Right cardiac atrium (tissue), 5 donors: ENCODE measurements around the gene SRF. TPM values are rescaled to one million over a fixed set of nuclear protein-coding genes. Genes with fewer than 3 reads are reported as not detected.

ENCODE experiments used
- ATAC-seq, 2 donors: fragments of 200-7000 bp; cut with Tn5 transposase; one replicate each; pipeline versions ENCODE4 v1.8.0 to v1.9.1; 2020; ENCODE audit warnings: moderate library complexity in 2 of 2, mild to moderate bottlenecking in 1 of 2
- DNase-seq, 3 donors: peaks; one replicate each; pipeline ENCODE4 v3.0.0-alpha.2; 2020
- H3K27ac ChIP-seq: one replicate; pipeline ENCODE4 v1.5.1; 2013; ENCODE audit warnings: mild to moderate bottlenecking, low read length, control low read depth, moderate library complexity
- H3K27me3 ChIP-seq: one replicate; pipeline ENCODE4 v1.6.1; 2013; ENCODE audit not compliant: control insufficient read depth, insufficient read depth
- H3K4me1 ChIP-seq: one replicate; pipeline ENCODE4 v1.6.1; 2013; ENCODE audit warnings: low read length; ENCODE audit not compliant: control insufficient read depth, insufficient read depth
- H3K4me3 ChIP-seq: one replicate; pipeline ENCODE4 v1.5.1; 2013; ENCODE audit warnings: low read length, control low read depth
- H3K9me3 ChIP-seq: one replicate; pipeline ENCODE4 v1.6.1; 2013; ENCODE audit warnings: low read length; ENCODE audit not compliant: control insufficient read depth
- WGBS: extraction: QIAGEN DNeasy Blood & Tissue Kit; methylation state at CpG from one replicate; pipeline ENCODE4 v1.1.7; 2013; 5-methylcytosine and 5-hydroxymethylcytosine counted together
- intact Hi-C, 4 donors: fragments of 100-400 bp; cut with DNase I; formaldehyde crosslinking; loops; one replicate each; pipeline versions ENCODE4 v1.11.0 to v1.14.0; 2022 to 2023
- polyA plus RNA-seq: library from polyadenylated mRNA; stranded (reverse); fragments of 200-250 nt; gene quantifications from one replicate; pipeline ENCODE4 v1.2.3, GENCODE V29; 2013
- total RNA-seq, 4 donors: library from RNA; stranded (reverse); fragmentation: NEBNext Ultra II Directional; extraction: Animal tissue kit (Norgen Biotek cat#: 25700); gene quantifications; one replicate each; pipeline ENCODE4 v1.2.1, GENCODE V29; 2021
- donor health status: healthy with polysubstance abuse.
- donor health status: DM: no; HTN: yes; CAD: no.
- donor health status: DM: no; HTN: no; CAD: no.
- donor health status: DM: no; HTN: yes; CAD: no; lungs with severe emphysema.
- donor health status: DM: yes; HTN: yes; CAD: no.

Gene SRF
- total and polyA plus RNA-seq, 5 donors: 55.3 to 114 (median 66.4) TPM

- Histone ChIP-seq H3K27me3 (no peaks in the 10 kb centered on the region), H3K4me3 (no peak overlapping the region), H3K4me1 (no peaks in the 10 kb centered on the region), H3K9me3 (no peaks in the 10 kb centered on the region), H3K27ac (no peak overlapping the region)
- intact Hi-C loops: no loop called here
- ATAC-seq: no peak
- 90% methylated on average over 6 of the region's 6 CpGs for WGBS
- DNase-seq: no peak
Observed at GRCh38 chr6:43199912-43200311, 28.8 kb downstream of the SRF start.

DNA sequence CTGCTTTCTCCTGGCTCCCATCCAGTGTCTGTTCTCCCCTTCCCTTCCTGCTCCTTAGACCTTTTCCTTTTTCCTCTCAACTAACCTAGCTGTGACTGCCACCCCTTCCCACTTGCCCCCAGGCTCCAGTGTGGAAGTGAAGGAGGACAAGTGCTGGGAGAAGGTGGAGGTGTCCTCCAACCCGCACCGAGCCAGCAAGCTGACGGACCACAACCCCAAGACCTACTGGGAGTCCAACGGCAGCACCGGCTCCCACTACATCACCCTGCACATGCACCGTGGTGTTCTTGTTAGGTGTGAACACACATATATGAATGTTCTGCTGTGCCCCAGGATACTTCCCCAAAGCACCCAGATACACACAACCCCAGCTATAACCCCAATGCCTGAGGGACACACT is 29.5 kb downstream of the SRF start:
- no peaks in the 10 kb centered on the region for H3K27me3 ChIP-seq
- DNase-seq (no peak), ATAC-seq (no peak)
- no peak overlapping the region for H3K27ac ChIP-seq
- no peaks in the 10 kb centered on the region for H3K9me3 ChIP-seq
- H3K4me1 ChIP-seq: no peaks in the 10 kb centered on the region
- intact Hi-C loops: no loop called here
- WGBS: 88% methylated on average over 6 of the region's 6 CpGs
- H3K4me3 ChIP-seq: no peak overlapping the region

DNA sequence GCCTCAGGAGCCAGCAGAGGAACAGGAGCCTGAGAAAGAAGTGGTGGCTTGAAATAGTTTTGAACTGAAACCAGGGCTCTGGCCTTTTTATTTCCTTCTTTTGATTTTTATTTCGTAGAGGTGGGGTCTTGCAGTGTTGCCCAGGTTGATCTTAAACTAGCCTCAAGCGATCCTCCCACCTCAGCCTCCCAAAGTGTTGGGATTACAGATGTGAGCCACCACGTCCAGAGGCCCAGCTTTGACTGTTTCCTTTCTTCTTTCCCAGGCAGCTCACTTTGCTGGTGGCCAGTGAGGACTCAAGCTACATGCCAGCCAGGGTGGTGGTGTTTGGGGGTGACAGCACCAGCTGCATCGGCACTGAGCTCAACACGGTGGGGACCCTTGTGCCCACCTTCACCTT is 31.4 kb downstream of the SRF start:
- ATAC-seq (no peak), DNase-seq (no peak)
- no peaks in the 10 kb centered on the region for H3K27me3 ChIP-seq
- H3K27ac ChIP-seq: no peak overlapping the region
- no peak overlapping the region for H3K4me3 ChIP-seq
- no peaks in the 10 kb centered on the region for H3K9me3 ChIP-seq
- intact Hi-C loops: no loop called here
- no peaks in the 10 kb centered on the region for H3K4me1 ChIP-seq
- WGBS: 87% methylated on average over 5 of the region's 5 CpGs

- 93% methylated on average over 17 of the region's 17 CpGs for WGBS
- no peak overlapping the region for H3K4me3 ChIP-seq
- ATAC-seq: no peak
- intact Hi-C loops: no loop called here
- no peaks in the 10 kb centered on the region for H3K4me1 ChIP-seq
- DNase-seq: no peak
- H3K27ac ChIP-seq: no peak overlapping the region
- no peaks in the 10 kb centered on the region for H3K9me3 ChIP-seq
- no peaks in the 10 kb centered on the region for H3K27me3 ChIP-seq
Observed at GRCh38 chr6:43203029-43203717, 32.1 kb downstream of the SRF start.

- H3K27me3 ChIP-seq: no peaks in the 10 kb centered on the region
Observed at GRCh38 chr6:43203718-43204095, 32.6 kb downstream of the SRF start.

GRCh38 chr6:43204271-43205105 is 33.4 kb downstream of the SRF start:
- WGBS: 93% methylated on average over 23 of the region's 23 CpGs

More at GRCh38 chr6:43203718-43204095, 32.6 kb downstream of the SRF start:
- no peak for DNase-seq
- no peak overlapping the region for H3K27ac ChIP-seq
- ATAC-seq: no peak
- 95% methylated on average over 8 of the region's 8 CpGs for WGBS
- no peaks in the 10 kb centered on the region for H3K9me3 ChIP-seq
- H3K4me3 ChIP-seq: no peak overlapping the region
- intact Hi-C loops: no loop called here
- no peaks in the 10 kb centered on the region for H3K4me1 ChIP-seq

DNA sequence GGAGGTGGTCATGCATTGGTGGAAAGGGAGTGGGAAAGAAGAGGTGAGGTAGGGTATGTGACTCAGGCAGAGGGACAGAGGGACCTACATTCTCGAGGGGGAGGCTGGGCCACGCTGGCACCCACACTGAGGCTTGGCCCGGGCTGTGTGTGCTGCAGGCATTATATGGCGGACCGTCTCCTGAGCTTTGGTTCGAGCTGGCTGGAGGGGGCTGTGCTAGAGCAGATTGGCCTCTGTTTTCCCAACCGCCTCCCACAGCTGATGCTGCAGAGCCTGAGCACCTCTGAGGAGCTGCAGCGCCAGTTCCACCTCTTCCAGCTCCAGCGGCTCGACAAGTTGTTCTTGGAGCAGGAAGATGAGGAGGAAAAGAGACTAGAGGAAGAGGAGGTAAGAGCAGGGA is 34.8 kb downstream of the SRF start:
- peak in 1 of 3 donors; percentile 20 for DNase-seq

More at GRCh38 chr6:43204271-43205105, 33.4 kb downstream of the SRF start:
- H3K4me1 ChIP-seq: no peaks in the 10 kb centered on the region
- intact Hi-C loops: no loop called here
- ATAC-seq (no peak), DNase-seq (no peak)
- H3K4me3 ChIP-seq: no peak overlapping the region
- H3K27ac ChIP-seq: no peak overlapping the region
- no peaks in the 10 kb centered on the region for H3K27me3 ChIP-seq
- H3K9me3 ChIP-seq: no peaks in the 10 kb centered on the region

GRCh38 chr6:43207286-43207685 is 36.2 kb downstream of the SRF start:
- Histone ChIP-seq H3K4me3 (no peak overlapping the region), H3K27me3 (no peaks in the 10 kb centered on the region), H3K9me3 (no peaks in the 10 kb centered on the region), H3K4me1 (no peaks in the 10 kb centered on the region), H3K27ac (no peak overlapping the region)
- WGBS: 95% methylated on average over 2 of the region's 2 CpGs
- no peak for ATAC-seq
- intact Hi-C loops: no loop called here
- DNase-seq: no peak

More for the DNA sequence above, 34.8 kb downstream of the SRF start:
- H3K27me3 ChIP-seq: no peaks in the 10 kb centered on the region
- ATAC-seq: no peak
- H3K9me3 ChIP-seq: no peaks in the 10 kb centered on the region
- no peak overlapping the region for H3K27ac ChIP-seq
- intact Hi-C loops: no loop called here
- no peak overlapping the region for H3K4me3 ChIP-seq
- WGBS: 94% methylated on average over 10 of the region's 10 CpGs
- H3K4me1 ChIP-seq: no peaks in the 10 kb centered on the region

DNA sequence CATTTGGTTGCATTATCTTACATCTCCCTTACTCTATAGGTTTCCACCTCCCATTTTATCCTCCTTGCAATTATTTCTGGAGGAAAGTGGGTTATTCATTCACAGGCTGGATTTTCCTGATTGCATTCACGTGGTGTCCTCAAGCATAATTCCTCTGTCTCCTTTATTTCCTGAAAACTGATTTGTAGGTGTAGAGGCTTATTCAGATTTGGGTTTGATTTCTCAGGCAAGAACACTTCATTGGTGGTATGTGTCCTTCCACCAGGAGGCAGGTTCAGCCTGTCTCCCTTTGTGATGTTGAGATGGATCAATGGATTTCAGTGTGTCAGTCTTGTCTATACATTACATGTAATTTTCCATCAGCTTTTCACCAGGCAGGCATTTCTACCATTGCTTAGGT is 40.9 kb downstream of the SRF start:
- no peak overlapping the region for H3K4me3 ChIP-seq
- no peak overlapping the region for H3K27ac ChIP-seq
- no peaks in the 10 kb centered on the region for H3K4me1 ChIP-seq
- intact Hi-C loops: no loop called here
- no peaks in the 10 kb centered on the region for H3K9me3 ChIP-seq
- DNase-seq: no peak
- no peak for ATAC-seq
- WGBS: 78% methylated on average over 1 of the region's 1 CpG
- no peaks in the 10 kb centered on the region for H3K27me3 ChIP-seq

GRCh38 chr6:43213431-43213830 is 42.4 kb downstream of the SRF start:
- 85% methylated on average over 11 of the region's 11 CpGs for WGBS
- Histone ChIP-seq H3K4me3 (no peak overlapping the region), H3K27me3 (no peaks in the 10 kb centered on the region), H3K4me1 (no peaks in the 10 kb centered on the region), H3K27ac (no peak overlapping the region), H3K9me3 (no peaks in the 10 kb centered on the region)
- ATAC-seq (peak in 1 of 2 donors; percentile 24), DNase-seq (no peak)
- intact Hi-C loops: no loop called here

GRCh38 chr6:43215066-43215465 is 44.0 kb downstream of the SRF start:
- intact Hi-C loops: no loop called here
- no peak for DNase-seq
- ATAC-seq: no peak
- 97% methylated on average over 8 of the region's 8 CpGs for WGBS
- Histone ChIP-seq H3K27me3 (no peaks in the 10 kb centered on the region), H3K27ac (no peak overlapping the region), H3K9me3 (no peaks in the 10 kb centered on the region), H3K4me1 (no peaks in the 10 kb centered on the region), H3K4me3 (no peak overlapping the region)
